Natural killer cell treated with Interleukin-12 subunit alpha and Interleukin-12 subunit beta and Interleukin-15 and Interleukin-18, amount 100 ng/mL, for 72 hours (primary cell): ENCODE measurements around the gene FIS1. TPM values are rescaled to one million over a fixed set of nuclear protein-coding genes. Genes with fewer than 3 reads are reported as not detected.
"Not testable (repeated sequence)": the region's sequence is repeated elsewhere in the genome, so short reads cannot be mapped to it uniquely, and the experiment has no call there.

Experiments used
- ATAC-seq, 2 donors: fragments of 150-1000 bp; cut with Tn5 transposase in 1 of 2; sonication (Bioruptor Pico), chemical (Tn5 transposase) in 1 of 2; 2 replicates each; pipeline ENCODE4 v1.10.0; 2021
- DNase-seq: peaks from one replicate; pipeline ENCODE4 v3.0.0; 2022; ENCODE audit warnings: low spot score
- H3K27ac Mint-ChIP-seq, 2 donors: 1 replicate in 1 of 2; 2 replicates in 1 of 2; pipeline ENCODE4 v1.8.0; 2022; ENCODE audit warnings: mixed read lengths in 2 of 2, mild to moderate bottlenecking in 1 of 2, moderate library complexity in 1 of 2
- H3K27me3 Mint-ChIP-seq, 2 donors: 1 replicate in 1 of 2; 2 replicates in 1 of 2; pipeline ENCODE4 v1.8.0; 2022; ENCODE audit warnings: mixed read lengths in 2 of 2
- H3K36me3 Mint-ChIP-seq: one replicate; pipeline ENCODE4 v1.8.0; 2022; ENCODE audit warnings: mixed read lengths
- H3K4me1 Mint-ChIP-seq, 2 donors: 1 replicate in 1 of 2; 2 replicates in 1 of 2; pipeline ENCODE4 v1.8.0; 2022; ENCODE audit warnings: low read depth in 2 of 2, mixed read lengths in 2 of 2, mild to moderate bottlenecking in 1 of 2
- H3K4me3 Mint-ChIP-seq: one replicate; pipeline ENCODE4 v1.8.0; 2022; ENCODE audit warnings: mixed read lengths
- H3K9me3 Mint-ChIP-seq: 2 replicates; pipeline ENCODE4 v1.8.0; 2022; ENCODE audit warnings: mixed read lengths
- total RNA-seq, 2 donors: library from RNA; stranded (reverse); gene quantifications; one replicate each; pipeline ENCODE4 v1.2.3, GENCODE V29; 2022

FIS1 gene
- total RNA-seq, 2 donors from 2014 or later, result 93.1 to 102 TPM

DNA sequence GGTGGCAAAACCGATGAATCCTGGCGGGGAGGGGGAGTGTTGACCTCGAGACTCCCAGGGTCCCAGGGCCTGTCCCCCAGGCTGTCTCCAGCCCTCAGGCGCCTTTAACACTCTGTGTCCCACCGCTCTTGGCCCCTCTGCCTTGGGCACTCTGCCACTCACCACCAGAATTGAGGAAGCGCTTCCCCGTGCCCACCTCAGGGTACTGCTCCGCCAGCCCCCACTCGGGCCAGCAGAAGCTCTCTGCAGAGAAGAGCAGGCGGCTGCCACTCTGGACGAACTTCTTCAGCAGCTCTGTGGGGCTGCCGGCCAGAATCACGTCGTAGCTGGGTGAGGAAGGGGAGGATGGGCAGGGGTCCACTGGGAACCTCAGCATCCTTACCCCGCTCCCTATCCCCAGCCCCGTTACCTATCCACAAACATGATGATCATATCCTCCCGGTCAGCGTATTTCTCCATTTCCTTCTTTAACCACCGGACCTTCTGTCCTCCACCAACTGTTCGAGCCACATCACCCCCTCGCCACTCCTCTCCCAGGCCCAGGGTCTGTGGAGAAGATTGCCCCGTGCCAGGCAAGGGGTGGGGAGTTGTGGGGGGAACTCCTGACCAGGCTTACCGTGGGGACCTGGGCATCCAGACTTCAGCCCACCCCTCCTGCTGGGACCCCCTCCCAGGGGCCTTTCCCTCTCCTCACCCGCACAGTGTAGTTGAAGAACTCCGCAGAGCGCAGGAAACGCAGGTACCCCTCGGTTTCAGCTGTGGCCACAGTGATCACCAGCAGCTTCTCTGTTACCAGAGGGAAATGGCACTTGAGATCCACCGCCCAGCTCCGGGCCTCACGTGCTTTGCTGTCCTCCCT lies 28.7 kb downstream of the FIS1 start:
- Mint-ChIP-seq H3K9me3 (no peaks in the 10 kb centered on the region), H3K4me1 (peaks cover 20 to 34% of the 10 kb centered on the region in 2 donors), H3K27ac (peak overlapping the region; percentile 91 to 97), H3K4me3 (peak overlapping the region; percentile 97), H3K36me3 (no peaks in the 10 kb centered on the region), H3K27me3 (no peaks in the 10 kb centered on the region)
- ATAC-seq, result no peak
- DNase-seq, result no peak

DNA sequence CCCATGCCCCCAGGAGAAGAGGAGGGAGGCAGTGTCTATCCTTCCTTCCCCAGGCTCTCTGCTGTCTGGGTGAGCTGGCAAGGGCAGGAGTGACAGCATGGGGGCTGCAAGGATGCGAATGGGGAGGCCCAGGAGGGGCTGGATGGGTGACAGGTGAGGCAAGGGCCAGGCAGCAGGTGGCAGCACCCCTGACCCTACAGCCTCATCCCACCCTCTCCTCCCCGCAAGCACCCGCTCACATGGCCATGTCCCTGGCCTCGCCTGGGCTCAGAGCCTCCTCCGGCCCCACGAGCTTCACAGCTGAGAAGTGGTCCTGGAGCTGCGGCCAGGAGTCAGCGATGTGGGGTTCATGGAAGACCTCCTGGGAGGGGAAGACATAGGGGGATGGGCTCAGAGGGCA lies 32.9 kb downstream of the FIS1 start:
- Mint-ChIP-seq H3K4me3 (no peak overlapping the region), H3K36me3 (no peaks in the 10 kb centered on the region), H3K4me1 (peaks cover 12% of the 10 kb centered on the region in 2 donors), H3K9me3 (no peaks in the 10 kb centered on the region), H3K27me3 (no peaks in the 10 kb centered on the region), H3K27ac (no peak overlapping the region)
- DNase-seq (no peak), ATAC-seq (no peak)

DNA sequence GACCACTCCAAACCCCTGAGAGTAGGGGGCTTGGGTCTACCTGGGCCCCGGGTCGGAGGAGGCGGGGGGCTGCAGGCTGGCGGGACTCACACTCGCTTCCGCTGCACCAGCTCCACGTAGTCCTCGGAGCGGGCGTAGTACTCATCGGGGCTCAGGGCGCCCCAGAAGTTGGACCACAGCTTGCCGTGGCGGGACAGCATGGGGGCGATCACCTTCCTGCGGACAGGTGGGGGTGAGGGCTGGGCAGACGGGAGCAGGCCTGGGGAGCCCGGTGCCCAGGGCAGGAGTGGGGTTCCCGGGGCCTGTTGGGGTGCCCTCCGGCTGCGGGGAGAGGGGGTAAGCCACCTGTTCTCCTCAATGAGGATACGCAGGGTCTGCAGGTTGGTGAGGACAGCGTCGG lies 33.4 kb downstream of the FIS1 start:
- Mint-ChIP-seq H3K9me3 (no peaks in the 10 kb centered on the region), H3K27me3 (no peaks in the 10 kb centered on the region), H3K27ac (no peak overlapping the region), H3K4me3 (no peak overlapping the region), H3K4me1 (peaks cover 8 to 9% of the 10 kb centered on the region in 2 donors), H3K36me3 (no peaks in the 10 kb centered on the region)
- no peak for DNase-seq
- no peak for ATAC-seq

DNA sequence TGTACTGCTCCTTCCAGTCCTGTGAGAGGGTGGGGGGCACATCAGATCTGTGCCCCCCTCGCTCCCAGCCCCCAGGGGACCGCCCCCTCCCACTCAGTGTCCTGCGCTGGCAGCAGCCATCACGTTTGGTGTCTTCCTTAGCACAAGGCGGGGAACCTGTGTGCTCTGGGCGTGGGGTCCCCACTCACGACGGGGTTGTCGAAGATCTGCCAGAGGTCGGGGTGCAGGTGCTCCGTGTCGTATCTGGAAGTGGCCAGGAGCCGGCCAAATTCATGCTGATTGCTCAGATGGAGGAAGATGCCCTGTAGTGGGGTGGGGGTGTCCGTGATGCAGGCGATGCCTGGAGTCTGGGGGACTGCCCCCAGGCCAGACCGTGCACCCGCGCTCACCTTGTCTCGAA lies 34.7 kb downstream of the FIS1 start:
- Mint-ChIP-seq H3K4me1 (no peaks in the 10 kb centered on the region), H3K9me3 (no peaks in the 10 kb centered on the region), H3K27me3 (no peaks in the 10 kb centered on the region), H3K27ac (no peak overlapping the region), H3K4me3 (no peak overlapping the region), H3K36me3 (no peaks in the 10 kb centered on the region)
- DNase-seq (no peak), ATAC-seq (no peak)

DNA sequence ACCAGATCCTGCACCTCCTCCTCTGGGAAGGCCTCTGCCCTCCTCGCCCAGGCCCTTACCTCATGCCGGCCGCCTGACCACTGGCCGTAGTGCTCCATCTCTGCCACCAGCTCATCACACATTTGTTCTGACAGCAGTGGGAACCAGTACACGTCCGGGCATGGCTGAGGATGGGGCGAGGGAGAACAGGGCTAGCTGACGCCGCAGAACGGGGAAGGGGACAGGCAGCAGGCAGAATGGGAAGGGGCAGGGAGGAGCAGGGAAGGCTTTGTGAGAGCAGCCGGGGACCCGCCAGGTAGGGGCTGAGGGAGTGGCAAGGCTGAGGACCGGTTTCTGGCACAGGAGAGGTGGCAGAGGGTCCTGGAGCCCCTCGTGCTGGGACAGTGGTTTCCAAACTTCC lies 36.1 kb downstream of the FIS1 start:
- Mint-ChIP-seq H3K4me1 (peaks cover 0 to 3% of the 10 kb centered on the region in 2 donors), H3K27ac (no peak overlapping the region), H3K9me3 (no peaks in the 10 kb centered on the region), H3K27me3 (peaks cover under 1 to 4% of the 10 kb centered on the region in 2 donors), H3K36me3 (no peaks in the 10 kb centered on the region), H3K4me3 (no peak overlapping the region)
- ATAC-seq (no peak), DNase-seq (no peak)

DNA sequence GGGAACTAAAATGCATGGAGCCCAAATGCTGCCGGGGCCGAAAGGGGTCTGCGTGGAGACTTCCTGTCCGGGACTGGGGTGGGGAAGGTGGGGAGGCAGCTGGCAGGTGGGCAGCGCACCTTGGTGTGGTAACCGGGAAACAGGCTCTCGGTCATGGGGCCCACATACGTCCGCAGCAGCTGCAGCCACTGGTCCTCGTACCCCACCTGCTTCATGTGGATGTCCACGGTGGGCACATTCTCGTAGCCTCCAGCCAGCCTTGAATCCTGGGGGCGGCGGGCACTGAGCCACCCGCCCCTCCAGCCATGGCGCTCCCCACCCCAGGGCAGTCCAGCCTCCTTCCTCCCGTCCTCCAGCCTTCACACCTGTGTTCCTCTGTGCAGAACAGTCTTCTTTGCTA lies 37.4 kb downstream of the FIS1 start:
- Mint-ChIP-seq H3K27ac (no peak overlapping the region), H3K4me3 (no peak overlapping the region), H3K27me3 (peaks cover 7 to 15% of the 10 kb centered on the region in 2 donors), H3K9me3 (no peaks in the 10 kb centered on the region), H3K4me1 (peaks cover 0 to 4% of the 10 kb centered on the region in 2 donors), H3K36me3 (no peaks in the 10 kb centered on the region)
- ATAC-seq (no peak), DNase-seq (no peak)

DNA sequence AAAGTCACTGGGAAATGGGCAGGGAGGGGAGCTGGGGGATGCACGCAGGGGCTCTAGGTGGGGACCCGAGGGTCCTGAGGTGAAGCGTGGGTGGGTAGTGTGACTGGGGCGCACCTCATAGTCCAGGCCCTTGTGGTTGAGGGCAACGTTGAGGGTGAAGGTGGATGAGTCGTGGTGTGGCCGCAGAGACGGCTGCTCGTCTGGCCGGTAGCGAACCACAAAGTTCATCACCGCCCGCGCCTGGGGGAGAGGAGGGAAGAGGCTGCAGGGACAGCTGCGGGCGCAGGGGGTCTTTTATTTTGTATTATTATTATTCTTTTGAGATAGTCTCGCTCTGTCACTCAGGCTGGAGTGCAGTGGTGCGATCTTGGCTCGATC lies 38.2 kb downstream of the FIS1 start:
- no peaks in the 10 kb centered on the region for H3K9me3 Mint-ChIP-seq
- no peaks in the 10 kb centered on the region for H3K36me3 Mint-ChIP-seq
- ATAC-seq (no peak), DNase-seq (no peak)
- H3K27ac Mint-ChIP-seq, result no peak overlapping the region
- peaks cover 7 to 15% of the 10 kb centered on the region in 2 donors for H3K27me3 Mint-ChIP-seq
- H3K4me3 Mint-ChIP-seq, result no peak overlapping the region
- peaks cover 0 to 4% of the 10 kb centered on the region in 2 donors for H3K4me1 Mint-ChIP-seq

DNA sequence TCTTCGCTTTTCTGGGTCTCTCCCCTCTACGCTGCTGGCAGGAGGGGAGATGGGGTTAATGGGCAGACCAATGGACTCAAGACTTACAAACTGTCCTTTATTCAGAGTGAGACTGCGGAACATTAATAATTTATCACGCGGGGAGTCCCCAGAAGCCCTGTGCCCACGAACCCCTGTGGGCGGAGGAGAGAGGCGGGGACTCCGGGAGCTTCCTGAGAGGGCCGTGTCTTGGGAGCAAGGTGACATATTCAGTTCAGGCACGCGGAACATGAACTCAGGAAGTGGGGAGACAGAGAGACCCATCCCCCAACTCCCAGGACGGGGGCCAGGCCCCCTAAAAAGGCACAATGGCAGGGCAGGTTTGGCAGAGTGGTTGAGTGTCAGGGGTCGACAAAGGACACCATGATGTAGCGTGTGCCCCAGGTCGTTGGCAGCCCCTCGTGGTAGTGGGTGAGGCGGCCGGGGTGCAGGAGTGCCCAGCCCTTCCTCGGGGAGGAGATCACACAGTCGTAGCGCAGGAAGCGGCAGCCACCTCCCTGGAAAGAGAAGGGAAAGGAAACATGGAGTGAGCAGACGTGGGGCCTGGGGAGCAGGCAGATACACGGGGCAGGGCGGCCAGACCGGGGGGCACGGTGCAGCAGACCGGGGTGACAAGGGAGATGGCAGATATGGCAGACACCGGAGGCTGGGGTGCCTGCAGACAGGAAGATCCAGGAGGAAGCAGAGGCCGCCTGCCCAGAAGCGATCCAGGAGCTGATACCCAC lies 38.8 kb downstream of the FIS1 start:
- ATAC-seq (no peak), DNase-seq (no peak)
- Mint-ChIP-seq H3K9me3 (no peaks in the 10 kb centered on the region), H3K36me3 (no peaks in the 10 kb centered on the region), H3K27ac (no peak overlapping the region), H3K4me3 (no peak overlapping the region), H3K27me3 (peaks cover 7 to 15% of the 10 kb centered on the region in 2 donors), H3K4me1 (peaks cover 0 to 4% of the 10 kb centered on the region in 2 donors)

DNA sequence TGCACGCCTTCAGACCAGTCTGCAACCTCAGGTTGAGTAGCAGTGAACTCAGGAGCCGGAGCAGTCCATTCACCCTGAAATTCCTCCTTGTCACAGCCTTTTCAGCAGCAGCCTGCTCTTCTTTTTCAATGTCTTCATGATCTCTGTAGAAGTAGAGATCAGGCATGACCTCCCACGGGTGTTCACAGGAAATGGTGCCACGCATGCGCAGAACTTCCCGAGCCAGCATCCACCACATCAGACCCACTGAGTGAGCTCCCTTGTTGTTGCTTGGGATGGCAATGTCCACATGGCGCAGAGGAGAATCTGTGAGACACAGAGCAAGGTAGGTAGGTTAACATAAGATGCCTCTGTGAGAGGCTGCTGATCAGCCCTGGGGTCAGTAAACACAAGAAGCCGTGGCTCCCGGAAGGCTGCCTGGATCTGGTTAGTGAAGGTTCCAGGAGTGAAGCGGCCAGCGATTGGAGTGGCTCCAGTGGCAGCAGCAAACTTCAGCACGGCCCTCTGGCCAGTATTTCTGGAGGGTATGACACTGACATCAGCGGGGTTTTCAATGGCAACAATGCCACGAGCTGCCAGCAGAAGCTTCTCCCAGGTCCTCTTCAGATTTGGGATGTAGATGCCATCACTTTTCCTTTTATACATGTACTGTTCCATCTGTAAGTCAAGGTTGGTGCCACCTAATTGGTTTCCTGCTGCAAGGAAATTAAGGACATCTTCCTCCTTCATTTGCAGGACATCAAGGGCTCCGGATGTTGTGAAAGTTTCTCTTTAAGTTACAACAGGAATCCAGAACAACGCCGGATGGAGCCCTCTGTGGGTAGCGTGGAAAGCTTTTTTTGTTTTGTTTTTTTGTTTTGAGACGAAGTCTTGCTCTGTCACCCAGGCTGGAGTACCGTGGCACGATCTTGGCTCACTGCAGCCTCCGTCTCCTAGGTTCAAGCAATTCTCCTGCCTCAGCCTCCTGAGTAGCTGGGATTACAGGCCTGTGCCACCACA lies 40.8 kb downstream of the FIS1 start:
- peaks cover 14 to 15% of the 10 kb centered on the region in 2 donors for H3K27me3 Mint-ChIP-seq
- H3K9me3 Mint-ChIP-seq, H3K36me3 Mint-ChIP-seq, DNase-seq, H3K27ac Mint-ChIP-seq, H3K4me3 Mint-ChIP-seq, H3K4me1 Mint-ChIP-seq, ATAC-seq: not testable (repeated sequence)

DNA sequence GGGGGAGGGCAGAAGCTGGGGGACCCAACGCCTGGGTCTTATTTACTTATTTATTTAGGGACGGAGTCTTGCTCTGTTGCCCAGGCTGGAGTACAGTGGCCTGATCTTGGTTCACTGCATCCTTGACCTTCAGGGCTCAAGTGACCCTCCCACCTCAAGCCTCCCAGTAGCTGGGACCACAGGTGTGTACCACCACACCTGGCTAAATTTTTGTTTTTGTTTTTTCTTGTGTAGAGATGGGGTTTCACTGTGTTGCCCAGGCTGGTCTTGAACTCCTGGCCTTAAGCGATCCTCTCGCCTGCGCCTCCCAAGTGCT lies 42.3 kb downstream of the FIS1 start:
- H3K4me1 Mint-ChIP-seq, result peaks cover 0 to 4% of the 10 kb centered on the region in 2 donors
- ATAC-seq (no peak), DNase-seq (no peak)
- H3K27me3 Mint-ChIP-seq, result peaks cover 14 to 15% of the 10 kb centered on the region in 2 donors
- H3K9me3 Mint-ChIP-seq, result no peaks in the 10 kb centered on the region
- H3K27ac Mint-ChIP-seq, result no peak overlapping the region
- H3K36me3 Mint-ChIP-seq, result no peaks in the 10 kb centered on the region
- no peak overlapping the region for H3K4me3 Mint-ChIP-seq

DNA sequence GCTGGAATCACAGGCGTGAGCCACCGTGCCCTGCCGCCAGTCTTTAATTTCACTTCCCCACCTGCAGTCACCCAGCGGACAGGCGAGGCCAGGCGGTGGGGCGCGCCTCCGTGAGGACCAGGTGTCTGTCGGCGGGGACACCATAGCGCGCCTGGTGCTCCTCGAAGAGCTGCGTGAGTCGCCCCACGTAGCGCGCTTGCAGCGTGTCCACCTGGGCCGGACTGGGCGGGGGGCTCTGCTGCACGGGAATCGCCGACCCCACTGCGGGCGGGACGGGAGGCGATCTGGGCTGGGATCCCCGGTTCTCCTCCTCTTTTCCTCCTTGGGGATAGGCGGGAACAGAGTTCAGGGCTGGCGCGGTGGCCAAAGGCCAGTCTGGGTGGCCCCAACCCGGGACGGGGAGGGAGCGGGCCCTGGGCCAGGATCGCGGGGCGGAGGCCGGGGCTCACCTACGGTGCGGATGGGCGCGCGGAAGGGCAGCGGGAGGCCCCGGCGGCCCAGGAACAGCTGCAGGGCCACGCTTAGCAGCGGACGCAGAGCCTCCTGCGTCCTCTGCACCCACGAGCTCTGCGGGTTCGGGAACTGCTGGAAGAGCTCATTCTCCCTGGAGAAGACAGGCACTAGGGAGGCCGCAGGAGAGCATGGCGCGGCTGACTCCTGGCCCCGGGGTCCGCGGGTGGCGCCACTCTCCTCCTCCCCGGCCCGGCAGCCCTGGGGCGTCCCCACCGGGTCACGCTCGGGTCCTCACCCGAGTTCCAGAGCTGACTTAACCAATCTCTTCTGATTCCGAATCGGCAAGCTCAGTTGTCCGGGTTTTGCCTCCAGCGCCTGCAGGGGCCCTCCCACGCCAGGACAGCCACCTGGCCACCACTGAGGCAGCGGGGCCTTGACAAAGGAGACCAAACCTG lies 42.9 kb downstream of the FIS1 start:
- H3K4me1 Mint-ChIP-seq, result peaks cover 0 to 4% of the 10 kb centered on the region in 2 donors
- no peak overlapping the region for H3K4me3 Mint-ChIP-seq
- no peak for ATAC-seq

DNA sequence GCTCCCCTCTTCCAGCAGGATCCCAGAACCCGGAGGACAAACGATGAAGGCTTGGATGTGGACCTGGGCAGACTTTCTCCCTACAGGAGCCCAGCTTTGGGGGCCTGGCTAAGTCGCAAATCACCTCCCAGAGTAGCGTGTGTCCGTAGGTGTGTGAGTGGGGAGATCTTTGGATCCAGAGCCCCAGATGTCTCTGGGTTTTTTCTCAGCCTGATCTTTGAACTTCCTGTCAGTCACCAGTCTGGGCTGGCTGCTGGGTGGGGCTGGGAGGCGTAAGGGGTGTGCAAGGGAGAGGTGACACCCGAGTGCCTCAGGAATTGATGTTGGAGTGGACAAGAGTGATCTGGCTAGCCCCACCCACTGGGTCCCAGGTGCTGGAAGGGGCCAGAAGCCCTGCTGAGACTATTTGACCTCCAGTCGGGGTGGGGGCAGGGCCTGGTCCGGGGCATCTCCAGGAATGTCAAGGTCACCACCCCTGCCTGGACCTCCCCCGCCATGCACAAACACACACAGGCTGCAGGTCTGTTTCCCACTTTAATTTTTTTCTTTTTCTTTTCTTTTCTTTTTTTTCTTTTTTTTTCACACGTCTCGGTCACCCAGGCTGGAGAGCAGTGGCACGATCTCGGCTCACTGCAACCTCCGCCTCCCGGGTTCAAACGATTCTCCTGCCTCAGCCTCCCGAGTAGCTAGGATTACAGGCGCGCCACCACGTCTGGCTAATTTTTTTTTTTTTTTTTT lies 43.9 kb downstream of the FIS1 start, which contains the start of gene MOGAT3:
Gene MOGAT3, minus strand, starts transcription at position 175 of the 738 bp plus-strand sequence. CDS start 182 bp downstream, outside the sequence.
- Mint-ChIP-seq H3K4me1 (peaks cover 0 to 4% of the 10 kb centered on the region in 2 donors), H3K27ac (no peak within 1 kb of the TSS), H3K36me3 (no peaks in the 10 kb centered on the region), H3K4me3 (no peak within 1 kb of the TSS), H3K9me3 (no peaks in the 10 kb centered on the region), H3K27me3 (peaks cover 14 to 15% of the 10 kb centered on the region in 2 donors)
- DNase-seq, result no peak
- no peak for ATAC-seq

More for the DNA sequence above, 42.9 kb downstream of the FIS1 start:
- Mint-ChIP-seq H3K9me3 (no peaks in the 10 kb centered on the region), H3K27ac (no peak overlapping the region), H3K27me3 (peaks cover 14 to 15% of the 10 kb centered on the region in 2 donors), H3K36me3 (no peaks in the 10 kb centered on the region)
- DNase-seq, result no peak
